IPS-NIHi7 (cell line): Measurements from ENCODE around the gene SIX1.

Experiments used
- DNase-seq: peaks from one replicate; pipeline ENCODE4 v3.0.0; 2012; ENCODE audit warnings: mixed read lengths; ENCODE audit errors: extremely low spot score

The SIX1 gene

GRCh38 chr14:60655119-60655897 lies 6.0 kb upstream of the SIX1 start:
- no peak for DNase-seq

DNA sequence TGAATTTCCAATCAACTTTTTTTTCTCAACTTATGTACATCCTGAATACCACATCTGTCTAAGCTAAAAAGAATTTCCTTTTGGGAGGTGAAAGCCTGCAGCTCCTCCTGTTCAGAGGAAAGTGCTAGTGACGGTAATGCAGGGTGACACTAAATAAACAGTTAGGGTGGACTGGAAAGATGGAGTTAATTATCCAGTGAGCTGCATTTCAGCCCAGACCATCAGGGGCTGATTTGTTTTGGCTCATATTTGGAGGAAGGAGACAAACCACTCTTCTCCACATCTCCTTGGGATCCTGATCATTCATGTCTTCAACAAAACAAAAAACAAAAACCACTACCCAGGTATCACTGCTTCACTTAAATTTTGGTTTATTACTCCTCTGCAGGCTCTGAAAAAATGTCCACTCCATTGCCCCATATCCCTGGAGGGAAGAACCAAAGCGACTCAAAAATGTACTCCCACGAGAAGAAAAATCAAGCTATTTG lies 5.1 kb upstream of the SIX1 start:
- no peak for DNase-seq

GRCh38 chr14:60653701-60654161 lies 4.5 kb upstream of the SIX1 start:
- no peak for DNase-seq

- DNase-seq = no peak
Measured at GRCh38 chr14:60652674-60653651, 3.7 kb upstream of the SIX1 start.

DNA sequence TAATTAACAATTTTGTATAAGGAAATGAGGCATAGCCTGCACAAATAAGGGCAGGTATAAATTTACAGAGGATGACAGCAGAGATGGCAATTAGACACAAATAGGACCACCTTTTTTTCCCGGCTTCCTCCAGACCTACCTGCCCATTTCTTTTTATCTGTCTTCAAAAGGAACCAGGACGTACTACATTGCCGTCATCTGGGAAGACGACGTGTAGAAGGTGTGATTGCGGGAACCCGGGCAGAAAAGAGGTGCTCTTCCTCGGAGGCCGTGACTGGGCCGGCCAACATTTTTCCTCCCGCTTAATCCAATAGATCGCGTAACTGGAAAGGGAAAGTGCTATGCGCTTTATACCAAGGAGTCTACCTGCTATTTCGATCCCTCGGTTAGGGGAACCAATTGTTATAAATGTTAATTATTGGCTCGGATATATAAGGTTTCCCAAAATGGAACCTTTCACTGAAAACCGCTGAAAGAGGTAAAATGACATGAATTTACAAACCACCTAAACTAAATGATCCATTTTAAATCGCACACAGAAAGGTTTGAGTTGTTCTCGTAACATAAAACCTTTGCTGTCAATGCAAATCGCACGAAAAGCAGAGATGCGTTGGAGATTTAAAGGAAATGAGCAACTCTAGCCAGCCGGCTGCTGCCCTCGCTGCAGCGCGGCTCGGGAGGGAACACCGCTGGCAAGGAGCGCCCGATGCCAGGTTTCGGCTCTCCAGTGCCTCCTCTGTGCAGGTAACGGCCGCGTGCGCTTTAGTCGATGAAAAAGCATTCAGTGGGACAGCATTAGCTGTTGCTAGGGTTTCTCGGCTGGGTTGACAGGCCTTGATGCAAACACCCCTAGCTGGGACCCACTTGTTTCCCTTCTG lies 2.8 kb upstream of the SIX1 start:
- DNase-seq = no peak

- DNase-seq = no peak
Measured at GRCh38 chr14:60651086-60651795, 2.0 kb upstream of the SIX1 start.

DNA sequence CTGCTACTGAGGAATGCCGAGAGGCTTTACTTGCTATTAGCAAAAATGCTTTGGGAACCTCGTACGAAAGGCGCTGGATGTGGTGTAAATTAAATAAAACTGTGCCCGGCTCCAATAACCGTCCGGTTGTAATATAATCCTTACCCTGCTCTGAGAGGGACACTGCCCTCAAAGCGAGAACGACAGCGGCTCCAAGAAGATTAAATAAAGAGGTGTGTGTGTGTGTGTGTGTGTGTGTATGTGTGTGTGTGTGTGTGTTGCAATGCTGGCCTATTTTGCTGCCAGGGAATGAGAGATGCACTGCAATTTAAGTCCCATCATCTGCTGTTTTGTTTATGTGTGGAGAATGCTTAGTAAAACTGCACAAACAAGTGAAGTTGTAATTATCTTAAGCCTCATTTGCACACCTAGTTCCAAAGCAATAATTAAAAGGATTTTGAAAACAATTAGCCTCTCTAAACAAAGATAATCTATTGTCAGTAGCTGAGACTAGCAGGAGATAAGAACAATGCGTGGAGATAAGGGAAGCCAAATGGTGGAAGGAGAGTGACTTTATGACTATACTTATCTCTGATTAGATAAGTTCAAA lies 1.2 kb upstream of the SIX1 start:
- DNase-seq = no peak

DNA sequence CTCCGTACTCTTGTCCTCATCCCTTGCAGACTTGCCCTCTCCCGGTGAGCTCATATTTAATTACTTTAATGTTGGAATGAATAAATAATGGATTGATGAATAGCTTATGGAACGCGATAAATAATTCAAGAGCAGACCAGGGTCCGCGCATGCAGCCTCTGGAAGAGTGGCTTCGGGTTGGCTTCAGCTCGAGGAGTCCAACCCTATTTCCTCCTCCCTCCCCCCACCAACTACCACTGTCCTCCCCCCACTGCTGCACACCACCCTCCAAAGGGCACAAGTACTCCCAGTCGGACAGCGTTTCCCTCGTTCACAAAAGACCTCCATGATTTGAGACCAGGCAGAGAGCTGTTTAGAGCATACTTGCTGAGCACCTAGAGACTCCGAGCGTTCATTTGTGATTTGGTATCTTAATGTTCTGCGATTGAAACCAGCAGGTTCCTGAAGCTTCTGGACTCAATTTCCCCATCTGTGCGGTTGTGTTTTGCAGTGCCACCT lies 647 bp upstream of the SIX1 start:
- no peak for DNase-seq

DNA sequence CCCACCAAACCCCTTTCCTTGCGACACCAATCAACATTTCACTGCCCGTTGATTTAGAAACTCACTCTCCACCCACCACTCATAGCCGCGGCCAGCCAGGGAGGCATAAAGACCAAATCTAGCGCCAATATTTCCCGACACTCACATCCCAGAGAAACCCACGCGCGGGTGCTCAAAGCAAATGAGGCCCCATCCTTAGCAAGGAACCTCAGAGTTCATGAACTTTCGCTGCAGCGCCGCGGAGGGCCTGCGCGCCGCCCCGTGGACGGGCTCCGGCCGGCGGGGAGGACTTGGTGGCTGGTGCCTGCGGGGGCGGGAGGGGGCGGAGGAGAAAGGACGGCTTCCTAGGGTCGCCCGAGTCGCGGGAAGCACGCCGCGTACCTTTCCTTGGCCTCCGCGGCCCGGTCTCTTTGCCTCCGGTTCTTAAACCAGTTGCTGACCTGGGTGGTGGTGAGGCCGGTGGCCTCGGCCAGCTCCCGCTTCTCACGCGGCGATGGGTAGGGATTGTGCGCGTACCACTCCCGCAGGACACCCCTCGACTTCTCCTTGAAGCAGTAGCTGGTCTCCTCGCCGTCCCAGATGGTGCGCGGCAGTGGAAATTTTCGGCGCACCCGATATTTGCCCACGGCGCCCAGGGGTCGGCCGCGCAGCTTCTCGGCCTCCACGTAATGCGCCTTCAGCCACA lies 886 bp downstream of the SIX1 start:
- no peak for DNase-seq

- no peak for DNase-seq
Measured at GRCh38 chr14:60647837-60648248, 1.4 kb downstream of the SIX1 start.

DNA sequence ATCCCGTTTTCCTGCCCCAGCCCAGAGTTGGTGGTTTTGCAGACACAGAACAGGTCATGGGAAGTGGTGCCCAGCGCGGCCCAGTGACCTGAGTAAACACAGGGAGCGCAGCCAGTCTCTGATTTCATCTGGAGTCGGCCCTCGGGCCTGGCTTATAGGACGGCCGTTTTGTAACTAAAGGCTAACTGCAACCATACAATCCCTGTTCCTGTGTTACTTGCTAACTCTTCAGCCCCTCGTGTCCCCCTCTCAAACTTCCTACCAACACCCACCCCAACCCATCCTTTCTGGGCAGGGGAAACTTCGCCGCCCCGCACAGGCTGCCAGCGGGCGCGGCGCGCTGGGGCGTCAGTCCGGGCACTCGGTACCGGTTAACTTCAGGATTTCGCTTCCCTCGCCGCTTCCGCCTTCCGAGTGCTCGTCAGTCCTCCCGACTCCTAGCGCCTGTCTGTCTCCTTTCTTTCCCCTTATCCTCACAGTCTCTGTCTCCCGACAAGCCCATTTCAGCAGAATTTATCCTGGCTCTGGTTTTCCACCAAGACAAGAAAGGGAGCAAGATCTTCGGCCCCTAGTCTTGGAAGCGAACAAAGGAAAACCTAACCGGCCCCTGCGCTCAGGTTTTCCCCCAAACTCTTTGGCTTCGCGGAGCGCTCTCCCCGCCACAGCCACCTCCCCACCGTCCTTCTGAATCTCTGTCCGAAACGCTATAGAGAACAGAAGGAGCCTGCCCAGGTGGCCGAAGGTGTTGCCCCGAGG lies 2.0 kb downstream of the SIX1 start:
- DNase-seq = no peak

- no peak for DNase-seq
Measured at GRCh38 chr14:60646226-60646818, 3.0 kb downstream of the SIX1 start.

DNA sequence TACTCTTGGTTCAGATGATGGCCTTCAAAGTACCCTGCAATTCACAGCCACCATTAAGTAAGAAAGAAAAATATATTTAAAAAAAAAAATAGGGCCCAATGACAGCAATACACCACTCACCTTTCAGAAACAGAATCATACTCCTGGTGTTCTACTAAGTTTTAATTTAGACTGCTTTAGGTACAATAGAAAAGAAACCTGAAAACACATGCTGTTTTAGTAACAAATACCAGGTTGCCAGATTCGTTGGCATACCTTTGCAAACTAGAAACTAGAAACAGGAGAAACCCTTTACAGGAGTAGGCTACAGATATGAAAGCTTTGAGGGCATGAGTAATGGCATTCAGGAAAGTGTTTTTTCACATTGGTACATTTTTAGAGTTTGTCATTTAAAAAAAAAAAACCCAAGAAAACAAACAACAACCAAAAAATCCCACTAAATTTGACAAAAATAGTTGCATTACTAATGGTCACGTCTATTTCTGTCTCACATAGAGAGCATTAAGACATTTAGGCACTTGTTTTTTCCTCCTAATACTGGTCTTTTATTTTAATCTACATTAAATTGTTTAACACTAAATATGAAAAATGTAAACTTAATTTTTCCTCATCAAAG lies 4.0 kb downstream of the SIX1 start:
- no peak for DNase-seq

DNA sequence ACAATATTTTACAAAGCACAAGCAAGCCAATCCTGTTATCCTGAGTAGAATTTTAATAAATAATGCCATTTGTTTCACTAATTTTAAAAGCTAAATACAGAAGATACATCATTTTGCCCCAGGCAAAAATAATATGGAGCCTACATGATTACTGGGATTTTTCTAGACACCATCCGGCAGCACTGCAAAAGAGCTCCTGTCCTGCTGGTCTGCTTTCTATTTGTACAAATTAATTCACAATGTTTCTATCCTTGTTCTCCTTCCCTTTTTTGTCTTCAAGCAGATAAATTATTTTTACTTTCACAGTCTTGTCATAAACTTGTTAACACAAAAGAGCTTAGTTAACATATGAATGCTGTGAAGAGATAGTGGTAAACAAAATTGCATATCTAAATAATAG lies 4.6 kb downstream of the SIX1 start:
- DNase-seq = no peak

DNA sequence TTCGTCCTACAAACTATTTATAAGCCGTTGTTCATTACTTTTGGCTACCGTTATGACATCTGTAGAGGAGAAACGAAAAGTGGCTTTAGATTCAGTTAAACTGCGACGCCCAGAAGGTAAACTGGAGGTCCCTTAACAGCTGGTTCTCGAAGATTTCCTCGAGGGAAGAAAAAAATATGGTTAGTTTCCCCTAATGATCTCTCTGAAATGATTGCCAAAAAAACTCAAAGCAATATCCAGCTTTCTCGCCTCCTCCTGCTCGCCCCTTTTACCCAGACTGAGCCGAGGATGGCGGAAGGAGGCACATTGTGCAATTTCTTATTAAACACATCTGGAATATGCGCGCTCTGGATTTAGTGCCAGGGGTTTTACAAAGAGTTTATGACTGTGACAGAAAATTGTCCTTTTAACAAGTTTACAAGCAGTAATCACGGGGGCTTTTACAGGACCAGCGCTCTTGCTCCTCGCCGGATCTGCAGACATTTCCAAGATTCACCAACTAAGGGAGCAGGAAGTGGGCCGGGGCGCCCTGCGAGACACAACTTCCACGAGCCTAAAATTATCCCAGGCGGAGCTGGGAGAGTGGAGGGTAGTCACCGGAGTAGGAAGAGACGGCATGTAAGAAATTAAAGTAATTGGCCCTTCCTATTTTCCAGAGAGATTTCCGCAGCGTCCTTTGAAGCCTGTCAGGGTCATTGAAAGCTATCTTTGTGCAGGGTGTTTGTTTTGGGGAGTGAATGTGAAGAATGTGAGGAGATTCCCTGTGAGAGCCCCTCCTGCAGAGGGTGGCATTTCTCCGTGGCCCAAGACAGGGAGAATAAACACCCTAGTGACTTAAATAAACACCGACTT lies 5.6 kb downstream of the SIX1 start:
- no peak for DNase-seq

DNA sequence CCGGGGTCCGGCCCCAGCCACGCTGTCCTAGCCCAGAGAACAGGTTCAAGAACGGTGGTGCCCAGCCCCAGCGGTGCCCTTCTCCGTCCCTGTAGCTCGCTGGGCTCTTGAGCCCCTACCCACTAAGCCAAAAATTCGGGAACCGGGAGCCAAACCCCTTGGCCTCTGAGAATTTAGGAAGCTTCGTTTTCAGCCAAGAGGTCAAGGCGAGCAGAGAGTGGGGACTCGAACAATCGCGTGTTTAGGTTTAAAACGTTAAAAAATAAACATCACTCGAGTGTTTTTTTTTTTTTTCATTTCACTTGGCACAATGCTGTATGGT lies 6.2 kb downstream of the SIX1 start:
- DNase-seq = no peak
